Skeletal muscle tissue (tissue), 4 donors: ENCODE measurements around the gene APBB1. TPM values are rescaled to one million over a fixed set of nuclear protein-coding genes. Genes with fewer than 3 reads are reported as not detected.

Experiments used
- H3K27ac ChIP-seq: one replicate; pipeline ENCODE4 v1.7.0; 2013; ENCODE audit warnings: mild to moderate bottlenecking, low read depth, low read length, inconsistent platforms
- H3K27me3 ChIP-seq, 3 donors: one replicate each; pipeline ENCODE4 v1.7.0; 2013; ENCODE audit warnings: low read length in 3 of 3; ENCODE audit not compliant: control insufficient read depth in 3 of 3, insufficient read depth in 3 of 3
- H3K36me3 ChIP-seq, 3 donors: one replicate each; pipeline ENCODE4 v1.7.0; 2013; ENCODE audit warnings: low read length in 3 of 3; ENCODE audit not compliant: control insufficient read depth in 3 of 3, insufficient read depth in 3 of 3
- H3K4me1 ChIP-seq, 3 donors: one replicate each; pipeline ENCODE4 v1.7.0; 2013; ENCODE audit warnings: low read length in 3 of 3, mild to moderate bottlenecking in 3 of 3; ENCODE audit not compliant: control insufficient read depth in 3 of 3, insufficient read depth in 3 of 3
- H3K4me3 ChIP-seq, 3 donors: one replicate each; pipeline ENCODE4 v1.7.0; 2013; ENCODE audit warnings: low read length in 3 of 3
- H3K9ac ChIP-seq, 3 donors: one replicate each; pipeline ENCODE4 v1.7.0; 2013; ENCODE audit warnings: low read length in 3 of 3, mild to moderate bottlenecking in 3 of 3, moderate library complexity in 2 of 3, low read depth in 1 of 3
- H3K9me3 ChIP-seq, 3 donors: one replicate each; pipeline ENCODE4 v1.7.0; 2013; ENCODE audit warnings: low read length in 3 of 3; ENCODE audit not compliant: control insufficient read depth in 3 of 3
- total RNA-seq: library from RNA; depleted of rRNA; stranded (reverse); fragments of >200 nt; gene quantifications from one replicate; pipeline ENCODE4 v1.2.3, GENCODE V29; 2014
- donor health status: Osteomylitis.

Gene APBB1
- total RNA-seq, 1 donor from 2014 or later, result 28.7 TPM

GRCh38 chr11:6418557-6419008, 311 bp downstream of the APBB1 start:
- H3K27me3 ChIP-seq, result no peaks in the 10 kb centered on the region
- H3K4me1 ChIP-seq, result peaks cover 9 to 16% (median 13%) of the 10 kb centered on the region in 3 donors
- peak overlapping the region; percentile 40 for H3K27ac ChIP-seq
- no peaks in the 10 kb centered on the region for H3K9me3 ChIP-seq
- peaks cover 0 to 3% (median 0%) of the 10 kb centered on the region in 3 donors for H3K36me3 ChIP-seq
- H3K9ac ChIP-seq, result peak overlapping the region; percentile 69 to 95 (median 87)
- H3K4me3 ChIP-seq, result peak overlapping the region; percentile 72 to 83 (median 78)

GRCh38 chr11:6417907-6418556, 862 bp downstream of the APBB1 start:
- H3K36me3 ChIP-seq, result peaks cover 0 to 3% (median 0%) of the 10 kb centered on the region in 3 donors
- H3K27me3 ChIP-seq, result no peaks in the 10 kb centered on the region
- peaks cover 9 to 16% (median 13%) of the 10 kb centered on the region in 3 donors for H3K4me1 ChIP-seq
- peak overlapping the region; percentile 69 to 95 (median 87) for H3K9ac ChIP-seq
- H3K27ac ChIP-seq, result peak overlapping the region; percentile 40
- no peaks in the 10 kb centered on the region for H3K9me3 ChIP-seq
- H3K4me3 ChIP-seq, result peak overlapping the region; percentile 72 to 83 (median 78)

GRCh38 chr11:6415797-6416196, 3.1 kb downstream of the APBB1 start:
- Histone ChIP-seq H3K27ac (no peak overlapping the region), H3K9ac (no peak overlapping the region), H3K27me3 (no peaks in the 10 kb centered on the region), H3K9me3 (no peaks in the 10 kb centered on the region), H3K4me1 (peaks cover 9 to 16% (median 13%) of the 10 kb centered on the region in 3 donors), H3K36me3 (peaks cover 0 to 3% (median 3%) of the 10 kb centered on the region in 3 donors), H3K4me3 (no peak overlapping the region)

GRCh38 chr11:6414874-6415328, 4.0 kb downstream of the APBB1 start:
- Histone ChIP-seq H3K4me3 (no peak overlapping the region), H3K27me3 (no peaks in the 10 kb centered on the region), H3K36me3 (peaks cover 6 to 10% (median 8%) of the 10 kb centered on the region in 3 donors), H3K9ac (no peak overlapping the region), H3K9me3 (no peaks in the 10 kb centered on the region), H3K27ac (no peak overlapping the region), H3K4me1 (peaks cover 8 to 13% (median 12%) of the 10 kb centered on the region in 3 donors)

GRCh38 chr11:6413791-6414201, 5.1 kb downstream of the APBB1 start:
- Histone ChIP-seq H3K9ac (no peak overlapping the region), H3K9me3 (no peaks in the 10 kb centered on the region), H3K4me3 (no peak overlapping the region), H3K36me3 (peaks cover 10 to 15% (median 12%) of the 10 kb centered on the region in 3 donors), H3K4me1 (peaks cover 4 to 9% (median 8%) of the 10 kb centered on the region in 3 donors), H3K27me3 (no peaks in the 10 kb centered on the region), H3K27ac (no peak overlapping the region)

- Histone ChIP-seq H3K27me3 (no peaks in the 10 kb centered on the region), H3K4me3 (no peak overlapping the region), H3K27ac (no peak overlapping the region), H3K9ac (no peak overlapping the region), H3K36me3 (peaks cover 10 to 15% (median 12%) of the 10 kb centered on the region in 3 donors), H3K9me3 (no peaks in the 10 kb centered on the region), H3K4me1 (peaks cover 0 to 4% (median 0%) of the 10 kb centered on the region in 3 donors)
Observed at GRCh38 chr11:6411594-6412031, 7.3 kb downstream of the APBB1 start.

- Histone ChIP-seq H3K27ac (no peak overlapping the region), H3K36me3 (peaks cover 9 to 15% (median 10%) of the 10 kb centered on the region in 3 donors), H3K9ac (no peak overlapping the region), H3K27me3 (no peaks in the 10 kb centered on the region), H3K4me1 (peaks cover 0 to 4% (median 0%) of the 10 kb centered on the region in 3 donors), H3K9me3 (no peaks in the 10 kb centered on the region), H3K4me3 (no peak overlapping the region)
Observed at GRCh38 chr11:6410695-6411430, 8.0 kb downstream of the APBB1 start.

- Histone ChIP-seq H3K36me3 (peaks cover 13 to 24% (median 20%) of the 10 kb centered on the region in 3 donors), H3K9ac (no peak overlapping the region), H3K4me3 (no peak overlapping the region), H3K27ac (no peak overlapping the region), H3K9me3 (no peaks in the 10 kb centered on the region), H3K4me1 (no peaks in the 10 kb centered on the region), H3K27me3 (no peaks in the 10 kb centered on the region)
Observed at GRCh38 chr11:6406370-6406769, 12.5 kb downstream of the APBB1 start.

GRCh38 chr11:6405846-6406245, 13.0 kb downstream of the APBB1 start:
- H3K4me3 ChIP-seq, result no peak overlapping the region
- H3K4me1 ChIP-seq, result no peaks in the 10 kb centered on the region
- no peaks in the 10 kb centered on the region for H3K27me3 ChIP-seq
- H3K9ac ChIP-seq, result no peak overlapping the region
- no peaks in the 10 kb centered on the region for H3K9me3 ChIP-seq
- H3K27ac ChIP-seq, result no peak overlapping the region
- H3K36me3 ChIP-seq, result peaks cover 19 to 29% (median 23%) of the 10 kb centered on the region in 3 donors
